B cell (primary cell): Measurements from ENCODE around the gene IRX4.

Experiments used
- EZH2 ChIP-seq: IDR thresholded peaks from 2 replicates; pipeline ENCODE4 v1.6.1; 2012; ENCODE audit warnings: borderline replicate concordance, low read depth, mild to moderate bottlenecking, moderate library complexity, low read length; ENCODE audit not compliant: insufficient read depth, poor library complexity, severe bottlenecking
- TF ChIP-seq, protein P1 (sequence below): fragments of 200-600 bp; IDR thresholded peaks from one replicate; pipeline ENCODE4 v1.8.0; 2022; ENCODE audit warnings: antibody characterized with exemption, mild to moderate bottlenecking

DNA sequence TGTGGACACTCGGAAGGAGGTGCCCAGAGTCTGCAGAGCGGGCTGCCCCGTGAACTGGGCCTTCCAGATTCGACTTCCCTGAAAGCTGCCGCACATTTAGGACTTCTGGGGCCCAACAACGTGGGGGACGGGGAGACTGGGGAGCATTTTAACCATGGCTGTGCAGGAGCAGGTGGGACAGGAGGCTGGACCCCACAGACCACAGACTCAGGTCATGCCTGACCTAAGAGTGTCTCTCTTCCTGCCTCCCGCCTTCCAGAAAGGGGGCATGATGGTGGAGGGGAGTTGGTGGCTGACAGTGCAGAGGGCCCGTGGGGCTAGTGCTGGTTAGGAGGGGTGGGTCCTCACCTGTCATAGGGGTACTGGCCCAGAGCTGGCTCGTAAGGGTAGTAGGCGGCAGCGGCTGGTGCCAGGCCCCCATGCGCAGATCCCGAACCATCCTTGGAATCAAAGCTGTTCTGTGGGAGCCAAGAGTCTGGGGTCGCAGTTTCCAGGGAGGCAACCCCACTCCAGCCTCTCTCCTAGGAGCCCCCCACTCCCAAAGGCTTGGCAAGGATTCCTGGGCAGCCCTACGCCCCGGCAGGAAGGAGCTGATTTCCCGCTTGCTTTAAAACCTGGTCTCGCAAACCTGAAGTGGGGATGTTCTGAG is 2.2 kb downstream of the IRX4 start:
- no peak for TF ChIP-seq EZH2
- TF ChIP-seq, protein P1, sequence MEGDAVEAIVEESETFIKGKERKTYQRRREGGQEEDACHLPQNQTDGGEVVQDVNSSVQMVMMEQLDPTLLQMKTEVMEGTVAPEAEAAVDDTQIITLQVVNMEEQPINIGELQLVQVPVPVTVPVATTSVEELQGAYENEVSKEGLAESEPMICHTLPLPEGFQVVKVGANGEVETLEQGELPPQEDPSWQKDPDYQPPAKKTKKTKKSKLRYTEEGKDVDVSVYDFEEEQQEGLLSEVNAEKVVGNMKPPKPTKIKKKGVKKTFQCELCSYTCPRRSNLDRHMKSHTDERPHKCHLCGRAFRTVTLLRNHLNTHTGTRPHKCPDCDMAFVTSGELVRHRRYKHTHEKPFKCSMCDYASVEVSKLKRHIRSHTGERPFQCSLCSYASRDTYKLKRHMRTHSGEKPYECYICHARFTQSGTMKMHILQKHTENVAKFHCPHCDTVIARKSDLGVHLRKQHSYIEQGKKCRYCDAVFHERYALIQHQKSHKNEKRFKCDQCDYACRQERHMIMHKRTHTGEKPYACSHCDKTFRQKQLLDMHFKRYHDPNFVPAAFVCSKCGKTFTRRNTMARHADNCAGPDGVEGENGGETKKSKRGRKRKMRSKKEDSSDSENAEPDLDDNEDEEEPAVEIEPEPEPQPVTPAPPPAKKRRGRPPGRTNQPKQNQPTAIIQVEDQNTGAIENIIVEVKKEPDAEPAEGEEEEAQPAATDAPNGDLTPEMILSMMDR, result no peak
